Stimulated activated CD4-positive, alpha-beta T cell treated with anti-CD3 and anti-CD28 coated beads, Interleukin-2, amount 100 ng/mL, for 24 hours (primary cell): Measurements from ENCODE around the gene FAM209A.
"Not testable (repeated sequence)": the region's sequence is repeated elsewhere in the genome, so short reads cannot be mapped to it uniquely, and the experiment has no call there.

Experiments used
- DNase-seq, 2 donors: peaks; one replicate each; pipeline ENCODE4 v3.0.0-alpha.2; 2020

Gene FAM209A

GRCh38 chr20:56542489-56543030, 18.0 kb downstream of the FAM209A start:
- DNase-seq = no peak

GRCh38 chr20:56551571-56551970, 27.0 kb downstream of the FAM209A start:
- no peak for DNase-seq

- DNase-seq = no peak
These were observed 28.5 kb downstream of the FAM209A start for GRCh38 chr20:56552911-56553629.

GRCh38 chr20:56554869-56555268, 30.3 kb downstream of the FAM209A start:
- no peak for DNase-seq

- no peak for DNase-seq
These were observed 34.4 kb downstream of the FAM209A start for GRCh38 chr20:56558968-56559367.

- DNase-seq = not testable (repeated sequence)
These were observed 40.0 kb downstream of the FAM209A start for GRCh38 chr20:56564526-56564925.

- no peak for DNase-seq
These were observed 41.0 kb downstream of the FAM209A start for GRCh38 chr20:56565511-56565910.

GRCh38 chr20:56566621-56567020, 42.1 kb downstream of the FAM209A start:
- no peak for DNase-seq

GRCh38 chr20:56570832-56571231, 46.3 kb downstream of the FAM209A start:
- no peak for DNase-seq

GRCh38 chr20:56572172-56572571, 47.6 kb downstream of the FAM209A start:
- DNase-seq = no peak

GRCh38 chr20:56573986-56574385, 49.4 kb downstream of the FAM209A start:
- no peak for DNase-seq

- no peak for DNase-seq
These were observed 50.1 kb downstream of the FAM209A start for GRCh38 chr20:56574531-56575142.

- no peak for DNase-seq
These were observed 50.6 kb downstream of the FAM209A start for GRCh38 chr20:56575157-56575556.
